ENCODE measurements around the gene MYLK.
A peak's percentile ranks its signal among the peaks of the same experiment; 100 is the strongest.

Gene MYLK

DNA sequence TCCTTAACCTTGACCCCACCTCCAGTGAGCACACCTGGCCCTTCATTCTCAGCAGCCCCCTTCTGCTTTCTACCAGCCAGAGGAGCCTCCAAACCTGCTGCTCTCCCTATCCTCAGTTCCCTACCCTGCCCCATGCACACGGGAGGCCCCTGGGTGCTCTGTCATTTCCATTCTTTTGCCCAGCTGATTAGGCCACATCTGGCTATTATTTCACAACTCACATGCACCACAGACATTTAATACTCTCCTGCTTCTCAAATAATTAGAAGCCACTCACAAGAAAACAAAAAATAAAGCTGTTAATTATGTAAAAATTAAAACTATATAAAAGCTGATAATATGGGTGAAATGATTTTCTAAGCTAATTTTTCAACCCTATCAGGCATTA is 50.7 kb downstream of the MYLK start:
- H3K36me3 ChIP-seq (ENCODE audit: insufficient read depth, low read length), result no peaks in the 10 kb centered on the region
- H3K27ac ChIP-seq, result no peak overlapping the region
- no peak for DNase-seq (ENCODE audit: low read depth, low spot score)
- no peak for TF ChIP-seq FOXP2 (optimal IDR thresholded peaks at IDR 0.05; ENCODE audit: control extremely low read depth, extremely low read length, insufficient read depth)
- TF ChIP-seq EZH2 (IDR thresholded peaks at IDR 0.05), result no peak
- TF ChIP-seq POLR2AphosphoS5 (IDR thresholded peaks at IDR 0.05; ENCODE audit: borderline replicate concordance, low read depth, low read length), result no peak
- no peak overlapping the region for H3K9ac ChIP-seq (ENCODE audit: insufficient read length)
- peaks cover 8% of the 10 kb centered on the region; the same call in 1 of the 2 replicates for H3K9me3 ChIP-seq (ENCODE audit: low read depth, low read length)
- no peak overlapping the region for H3K4me3 ChIP-seq

DNA sequence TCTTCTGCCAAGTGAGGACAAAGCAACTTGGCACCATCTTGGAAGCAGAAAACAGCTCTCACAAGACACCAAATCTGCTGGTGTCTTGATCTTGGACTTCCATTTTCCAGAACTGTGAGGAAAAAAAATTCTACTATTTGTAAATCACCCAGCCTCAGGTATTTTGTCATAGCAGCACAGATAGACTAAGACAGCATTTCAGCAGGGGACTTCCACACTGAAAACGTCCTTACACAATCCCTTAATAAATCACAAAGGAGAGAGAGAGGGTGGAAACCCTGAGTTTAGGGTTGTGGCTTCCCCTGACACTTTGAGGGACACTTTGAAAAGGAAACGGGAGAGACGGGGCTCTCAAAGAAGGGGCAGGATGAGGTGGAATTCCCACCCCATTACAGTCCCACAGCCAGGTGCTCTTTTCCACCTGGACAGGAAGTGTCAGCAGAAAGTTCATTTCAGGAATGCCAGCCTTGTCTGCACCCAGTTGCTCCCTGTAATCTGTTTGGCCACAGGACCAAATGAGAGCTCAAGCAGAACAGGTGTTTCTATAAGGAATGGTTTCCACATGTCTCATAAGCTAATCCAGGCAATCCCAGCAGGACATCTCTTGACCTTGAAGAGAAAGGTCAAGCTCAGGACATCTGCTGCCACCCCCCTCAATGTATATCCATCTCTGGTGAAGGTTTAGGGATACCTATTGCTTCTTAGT is 51.3 kb downstream of the MYLK start:
- Histone ChIP-seq H3K36me3 (ENCODE audit: insufficient read depth, low read length) (no peaks in the 10 kb centered on the region), H3K9me3 (ENCODE audit: low read depth, low read length) (peaks cover 13% of the 10 kb centered on the region; the same call in 1 of the 2 replicates)

DNA sequence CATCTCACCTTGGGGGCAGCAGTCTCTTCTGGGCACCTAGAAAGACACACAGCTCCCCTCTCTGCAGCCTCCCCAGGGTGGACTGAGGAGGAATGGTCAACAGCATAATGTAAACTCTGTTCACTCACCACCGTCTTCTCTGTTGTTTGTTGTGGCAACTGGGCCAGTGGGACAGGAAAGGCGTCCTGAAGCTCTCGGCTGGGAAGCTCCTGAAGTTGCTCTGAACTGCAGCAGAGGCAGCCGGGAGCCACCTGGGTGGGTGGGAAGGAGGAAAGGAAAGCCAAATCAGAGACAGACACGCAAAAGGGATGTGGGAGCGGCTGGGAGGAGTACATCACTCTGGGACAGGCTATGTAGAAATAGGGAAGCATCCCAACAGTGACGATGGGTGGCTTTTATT is 52.7 kb downstream of the MYLK start:
- no peak overlapping the region for H3K4me3 ChIP-seq
- H3K9me3 ChIP-seq (ENCODE audit: low read depth, low read length), result peaks cover 19% of the 10 kb centered on the region; the same call in 1 of the 2 replicates
- H3K27ac ChIP-seq, result no peak overlapping the region
- DNase-seq (ENCODE audit: low read depth, low spot score), result no peak
- no peak for TF ChIP-seq POLR2AphosphoS5 (IDR thresholded peaks at IDR 0.05; ENCODE audit: borderline replicate concordance, low read depth, low read length)
- TF ChIP-seq EZH2 (IDR thresholded peaks at IDR 0.05), result no peak
- no peak for TF ChIP-seq FOXP2 (optimal IDR thresholded peaks at IDR 0.05; ENCODE audit: control extremely low read depth, extremely low read length, insufficient read depth)
- no peak overlapping the region for H3K9ac ChIP-seq (ENCODE audit: insufficient read length)
- H3K36me3 ChIP-seq (ENCODE audit: insufficient read depth, low read length), result no peaks in the 10 kb centered on the region; the same call in 1 of the 2 replicates

More for the DNA sequence above, 51.3 kb downstream of the MYLK start:
- no peak overlapping the region for H3K9ac ChIP-seq (ENCODE audit: insufficient read length)
- TF ChIP-seq FOXP2 (optimal IDR thresholded peaks at IDR 0.05; ENCODE audit: control extremely low read depth, extremely low read length, insufficient read depth), result no peak
- no peak for TF ChIP-seq EZH2 (IDR thresholded peaks at IDR 0.05)
- no peak for TF ChIP-seq POLR2AphosphoS5 (IDR thresholded peaks at IDR 0.05; ENCODE audit: borderline replicate concordance, low read depth, low read length)
- no peak for DNase-seq (ENCODE audit: low read depth, low spot score)
- no peak overlapping the region for H3K27ac ChIP-seq
- no peak overlapping the region for H3K4me3 ChIP-seq

DNA sequence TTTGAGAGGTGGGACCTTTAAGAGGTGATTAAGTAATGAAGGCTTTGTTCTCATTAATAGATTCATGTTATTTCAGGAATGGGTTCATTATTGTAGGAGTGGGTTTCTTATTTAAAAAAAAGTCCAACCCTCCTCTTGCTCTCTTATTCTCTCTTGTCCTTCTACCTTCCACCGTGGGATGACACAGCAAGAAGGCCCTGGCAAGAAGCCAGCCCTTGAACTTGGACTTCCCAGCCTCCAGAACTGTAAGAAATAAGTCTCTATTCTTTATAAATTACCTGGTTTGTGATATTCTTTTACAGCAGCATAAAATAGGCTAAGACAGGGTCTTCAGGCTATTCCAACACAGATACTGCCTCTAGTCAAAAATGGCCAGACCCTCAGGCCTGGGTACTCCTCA is 62.2 kb downstream of the MYLK start:
- TF ChIP-seq POLR2AphosphoS5 (IDR thresholded peaks at IDR 0.05; ENCODE audit: borderline replicate concordance, low read depth, low read length) (no peak), EZH2 (IDR thresholded peaks at IDR 0.05) (no peak), FOXP2 (optimal IDR thresholded peaks at IDR 0.05; ENCODE audit: control extremely low read depth, extremely low read length, insufficient read depth) (no peak)
- H3K36me3 ChIP-seq (ENCODE audit: insufficient read depth, low read length), result no peaks in the 10 kb centered on the region; the same call in 1 of the 2 replicates
- H3K9ac ChIP-seq (ENCODE audit: insufficient read length), result no peak overlapping the region
- peak overlapping the region; percentile 91 for H3K27ac ChIP-seq
- no peak for DNase-seq (ENCODE audit: low read depth, low spot score)
- no peak overlapping the region for H3K4me3 ChIP-seq
- peaks cover 5% of the 10 kb centered on the region; the same call in 1 of the 2 replicates for H3K9me3 ChIP-seq (ENCODE audit: low read depth, low read length)

DNA sequence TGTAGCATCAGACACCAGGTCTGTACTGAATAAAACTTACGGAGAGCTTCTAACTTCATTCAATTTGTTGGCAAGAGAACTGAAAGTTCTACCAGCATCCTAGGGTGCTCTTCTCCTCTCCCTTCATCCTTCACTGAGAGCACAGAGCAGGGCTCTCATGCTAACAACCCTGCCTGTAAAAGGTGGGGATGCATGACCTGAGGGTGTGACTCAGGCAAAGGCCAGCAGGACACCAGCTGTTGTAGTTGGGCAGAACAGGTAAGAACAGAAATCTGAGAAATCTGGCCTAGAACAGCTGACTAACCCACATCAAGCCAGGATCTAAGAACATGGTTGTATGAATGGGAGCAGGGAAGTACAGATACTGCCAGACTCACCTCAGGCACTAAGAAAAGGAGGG is 64.2 kb downstream of the MYLK start:
- DNase-seq (ENCODE audit: low read depth, low spot score), result no peak
- TF ChIP-seq POLR2AphosphoS5 (IDR thresholded peaks at IDR 0.05; ENCODE audit: borderline replicate concordance, low read depth, low read length) (no peak), FOXP2 (optimal IDR thresholded peaks at IDR 0.05; ENCODE audit: control extremely low read depth, extremely low read length, insufficient read depth) (no peak), EZH2 (IDR thresholded peaks at IDR 0.05) (no peak)
- Histone ChIP-seq H3K9ac (ENCODE audit: insufficient read length) (peak overlapping the region; percentile 26), H3K27ac (peak overlapping the region; percentile 91), H3K4me3 (peak overlapping the region; percentile 22; the same call in 1 of the 2 replicates), H3K9me3 (ENCODE audit: low read depth, low read length) (no peaks in the 10 kb centered on the region), H3K36me3 (ENCODE audit: insufficient read depth, low read length) (no peaks in the 10 kb centered on the region)

DNA sequence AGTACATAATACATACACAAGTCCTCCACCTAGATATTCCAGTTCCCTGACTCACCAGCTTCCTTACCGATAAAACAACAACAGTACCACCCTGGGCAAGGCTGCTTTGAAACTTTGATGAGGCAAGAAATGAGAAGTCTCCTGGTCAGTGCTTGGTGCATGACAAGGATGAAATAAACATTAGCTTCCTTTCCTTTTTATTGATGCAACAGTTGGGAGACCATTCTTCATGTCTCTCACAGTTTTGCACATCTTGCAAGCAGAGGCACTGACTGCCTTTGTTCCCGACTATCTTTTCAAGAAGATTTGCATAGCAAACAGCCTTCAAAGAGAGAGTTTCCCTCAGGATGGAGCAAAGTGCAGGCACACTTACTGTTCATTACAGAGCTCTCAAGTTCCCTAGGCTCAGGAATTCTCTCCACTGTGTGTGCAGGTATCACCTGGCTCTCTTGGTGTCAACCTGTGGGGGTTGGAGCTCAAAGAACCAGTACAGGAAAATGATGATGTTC is 65.2 kb downstream of the MYLK start:
- no peak for TF ChIP-seq FOXP2 (optimal IDR thresholded peaks at IDR 0.05; ENCODE audit: control extremely low read depth, extremely low read length, insufficient read depth)
- Histone ChIP-seq H3K36me3 (ENCODE audit: insufficient read depth, low read length) (no peaks in the 10 kb centered on the region), H3K9me3 (ENCODE audit: low read depth, low read length) (no peaks in the 10 kb centered on the region), H3K27ac (peak overlapping the region; percentile 91), H3K4me3 (peak overlapping the region; percentile 19; the same call in 1 of the 2 replicates), H3K9ac (ENCODE audit: insufficient read length) (peak overlapping the region; percentile 43)
- DNase-seq (ENCODE audit: low read depth, low spot score), result no peak

DNA sequence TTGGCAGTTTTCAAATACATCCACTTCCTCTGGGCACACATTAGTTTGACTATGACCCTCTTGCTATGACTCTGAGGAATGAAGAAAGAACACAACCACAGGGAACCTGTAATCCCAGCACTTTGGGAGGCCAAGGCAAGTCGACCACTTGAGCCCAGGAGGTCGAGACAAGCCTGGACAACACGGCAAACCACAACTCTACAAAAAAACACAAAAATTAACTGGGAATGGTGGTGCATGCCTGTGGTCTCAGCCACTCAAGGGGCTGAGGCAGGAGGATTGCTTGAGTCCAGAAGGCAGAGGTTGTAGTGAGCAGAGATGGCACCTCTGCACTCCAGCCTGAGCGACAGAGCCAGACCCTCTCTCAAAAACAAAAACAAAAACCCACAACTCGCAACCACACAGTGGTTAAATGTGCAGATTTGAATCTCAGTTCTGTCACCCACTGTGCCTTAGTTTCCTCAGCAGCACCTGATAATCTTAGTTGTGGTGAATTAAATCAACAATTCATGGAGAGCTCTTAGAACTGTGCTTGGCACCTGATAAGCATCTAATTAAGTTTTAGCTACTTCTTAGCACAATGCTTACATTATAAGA is 65.7 kb downstream of the MYLK start:
- TF ChIP-seq POLR2AphosphoS5 (IDR thresholded peaks at IDR 0.05; ENCODE audit: borderline replicate concordance, low read depth, low read length), result no peak
- no peak for TF ChIP-seq FOXP2 (optimal IDR thresholded peaks at IDR 0.05; ENCODE audit: control extremely low read depth, extremely low read length, insufficient read depth)
- no peak for TF ChIP-seq EZH2 (IDR thresholded peaks at IDR 0.05)
- Histone ChIP-seq H3K27ac (peak overlapping the region; percentile 91), H3K4me3 (peak overlapping the region; percentile 19; the same call in 1 of the 2 replicates), H3K9me3 (ENCODE audit: low read depth, low read length) (no peaks in the 10 kb centered on the region), H3K9ac (ENCODE audit: insufficient read length) (no peak overlapping the region), H3K36me3 (ENCODE audit: insufficient read depth, low read length) (no peaks in the 10 kb centered on the region)
- DNase-seq (ENCODE audit: low read depth, low spot score), result no peak

DNA sequence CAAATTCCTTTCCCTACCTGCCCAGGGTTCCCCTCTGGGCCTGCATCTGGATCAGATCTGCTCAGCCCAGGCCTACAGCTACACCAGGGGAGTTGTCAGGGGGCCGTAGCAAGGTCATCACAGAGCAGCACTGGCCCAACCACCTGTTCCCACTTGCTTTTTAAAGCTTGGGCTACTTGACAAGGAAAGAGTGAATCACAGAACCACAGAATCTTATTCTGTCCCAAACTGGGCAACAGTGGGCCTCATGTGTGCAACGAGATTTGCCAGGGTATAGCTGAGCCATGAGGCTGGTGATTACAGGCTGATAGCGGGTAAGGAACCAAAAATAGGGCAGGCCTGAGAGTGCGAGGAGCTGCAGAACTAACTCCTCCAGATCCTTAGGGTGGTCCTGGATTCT is 66.7 kb downstream of the MYLK start:
- DNase-seq (ENCODE audit: low read depth, low spot score), result no peak
- Histone ChIP-seq H3K36me3 (ENCODE audit: insufficient read depth, low read length) (no peaks in the 10 kb centered on the region), H3K27ac (peak overlapping the region; percentile 77), H3K9ac (ENCODE audit: insufficient read length) (peak overlapping the region; percentile 42), H3K9me3 (ENCODE audit: low read depth, low read length) (no peaks in the 10 kb centered on the region), H3K4me3 (no peak overlapping the region)
- TF ChIP-seq EZH2 (IDR thresholded peaks at IDR 0.05) (no peak), FOXP2 (optimal IDR thresholded peaks at IDR 0.05; ENCODE audit: control extremely low read depth, extremely low read length, insufficient read depth) (no peak), POLR2AphosphoS5 (IDR thresholded peaks at IDR 0.05; ENCODE audit: borderline replicate concordance, low read depth, low read length) (no peak)

Measured in SK-N-MC (cell line).